ENCODE measurements around the gene GRID1. TPM values are rescaled to one million over a fixed set of nuclear protein-coding genes. Genes with fewer than 3 reads are reported as not detected.
"Not testable (repeated sequence)": the region's sequence is repeated elsewhere in the genome, so short reads cannot be mapped to it uniquely, and the experiment has no call there.

GRID1 gene
- total RNA-seq, 1 donor from 2014 or later: 0.20 TPM

DNA sequence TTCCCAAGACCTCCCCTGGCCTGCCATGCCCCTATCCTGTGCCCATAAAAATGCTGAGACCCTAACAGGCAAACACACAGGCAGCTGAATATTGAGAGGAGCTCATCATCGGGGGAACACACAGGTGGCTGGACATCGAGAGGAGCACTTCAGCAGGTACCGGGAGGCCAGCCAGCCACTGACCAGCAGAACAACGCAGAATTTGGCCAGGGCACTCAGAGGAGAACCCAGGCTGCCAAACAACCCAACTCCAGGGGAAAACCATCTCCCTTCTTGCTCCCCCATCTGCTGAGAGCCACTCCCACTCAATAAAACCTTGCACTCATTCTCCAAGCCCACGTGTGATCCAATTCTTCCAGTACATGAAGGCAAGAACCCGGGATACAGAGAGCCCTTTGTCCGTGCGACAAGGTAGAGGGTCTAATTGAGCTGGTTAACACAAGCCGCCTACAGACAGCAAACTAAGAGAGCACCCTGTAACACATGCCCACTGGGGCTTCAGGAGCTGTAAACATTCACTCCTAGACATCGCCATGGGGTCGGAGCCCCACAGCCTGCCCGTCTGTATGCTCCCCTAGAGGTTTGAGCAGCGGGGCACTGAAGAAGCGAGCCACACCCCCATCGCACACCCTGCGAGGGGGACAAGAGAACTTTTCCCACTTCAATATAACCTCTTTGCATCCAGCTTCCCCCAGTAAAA, 258.8 kb downstream of the GRID1 start:
- DNase-seq (ENCODE audit: low read depth): not testable (repeated sequence)

GRCh38 chr10:86107131-86107530, 259.5 kb downstream of the GRID1 start:
- DNase-seq (ENCODE audit: low read depth): no peak

GRCh38 chr10:86106616-86107015, 260.0 kb downstream of the GRID1 start:
- DNase-seq (ENCODE audit: low read depth): no peak

DNA sequence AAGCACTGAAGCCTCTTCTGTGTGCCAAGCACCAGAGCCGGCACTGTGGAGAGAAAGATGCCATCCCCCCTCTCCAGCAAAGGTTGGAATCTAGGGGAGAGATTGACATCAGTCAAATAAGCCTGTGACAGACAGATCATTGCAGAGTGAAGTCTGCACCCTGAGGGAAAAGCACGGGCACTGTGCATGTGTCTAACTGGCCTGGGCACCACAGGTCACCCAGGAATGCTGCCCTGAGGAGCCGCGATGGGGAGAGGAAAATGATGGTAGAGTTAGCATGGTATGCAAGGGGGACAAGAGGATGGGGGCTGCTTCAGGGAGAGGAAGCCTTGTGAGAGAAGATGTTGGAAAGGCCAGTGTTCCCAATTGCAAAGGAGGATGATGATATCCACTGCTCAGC, 261.0 kb downstream of the GRID1 start:
- DNase-seq (ENCODE audit: low read depth): no peak

DNA sequence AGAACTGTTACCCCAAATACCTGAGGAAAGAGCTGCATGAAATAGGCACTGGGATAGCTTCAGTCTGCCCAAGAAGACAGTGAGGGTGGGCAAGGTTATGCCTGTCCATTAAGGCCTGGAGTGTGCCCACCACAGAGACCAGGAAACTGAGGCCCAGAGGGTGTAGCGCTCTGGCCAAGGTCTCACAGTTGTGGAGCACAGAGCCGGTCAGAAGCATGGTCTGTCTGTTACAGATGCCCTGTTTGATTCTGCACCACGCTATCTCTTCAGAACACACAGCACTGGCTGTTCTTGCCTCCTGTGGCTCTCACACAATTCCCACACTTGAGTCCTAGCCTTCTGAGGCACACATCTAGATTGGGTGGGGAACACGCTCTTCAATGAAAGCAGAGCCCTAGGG, 261.4 kb downstream of the GRID1 start:
- DNase-seq (ENCODE audit: low read depth): no peak

- DNase-seq (ENCODE audit: low read depth): no peak
Observed at GRCh38 chr10:86104611-86105145, 261.9 kb downstream of the GRID1 start.

DNA sequence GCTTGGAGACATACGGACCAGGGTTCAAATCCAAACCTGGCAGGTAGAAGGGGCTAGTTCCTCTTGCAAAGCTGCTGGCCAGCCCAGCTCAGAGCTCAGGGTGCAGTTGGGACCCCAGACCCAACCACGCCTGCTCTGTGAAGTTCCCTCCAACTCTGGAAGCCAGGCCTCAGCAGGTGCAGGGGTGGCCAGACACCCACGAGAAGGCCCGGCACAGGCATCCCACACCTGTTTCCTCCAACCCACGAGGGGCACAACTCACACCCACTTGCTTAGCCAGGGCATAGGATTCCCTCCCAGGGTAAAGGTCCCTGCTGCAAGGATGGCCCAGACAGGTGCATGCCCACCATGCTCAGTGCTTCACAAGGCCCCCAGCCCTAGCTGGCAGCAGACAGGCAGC, 262.4 kb downstream of the GRID1 start:
- DNase-seq (ENCODE audit: low read depth): no peak

DNA sequence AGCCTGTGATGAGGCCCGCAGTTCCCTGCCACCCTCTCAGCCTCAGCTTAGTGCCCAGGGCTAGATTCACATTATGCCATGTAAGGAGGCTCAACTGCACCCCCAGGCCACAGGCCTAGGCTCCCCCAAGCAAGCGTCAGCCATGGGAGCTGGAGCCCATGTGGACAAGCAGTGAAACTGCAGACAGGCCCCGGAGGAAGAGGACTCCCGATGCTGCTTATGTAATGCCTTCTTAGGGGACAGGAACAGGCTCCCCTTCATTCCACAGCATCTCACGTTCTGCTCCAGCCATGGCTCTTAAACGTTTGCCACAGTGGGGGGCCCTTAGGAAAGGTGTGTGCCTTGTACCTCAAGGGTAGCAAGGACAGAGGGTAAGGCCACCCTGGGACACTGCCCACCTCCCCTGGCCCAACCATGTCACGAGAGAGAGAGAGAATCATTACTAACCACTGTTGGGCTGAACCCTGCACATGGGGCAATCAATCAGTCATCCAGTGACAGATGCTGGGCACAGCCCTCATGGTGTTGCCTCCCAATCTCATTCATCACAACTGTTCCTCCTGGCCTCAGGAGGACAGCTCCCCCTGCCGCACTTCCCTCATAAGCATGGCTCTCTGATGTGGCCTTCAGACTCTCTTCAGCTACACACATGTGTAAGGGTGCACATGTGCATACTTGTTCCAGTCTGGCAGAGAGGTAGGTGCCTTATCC, 263.0 kb downstream of the GRID1 start:
- DNase-seq (ENCODE audit: low read depth): no peak

- no peak for DNase-seq (ENCODE audit: low read depth)
Observed at GRCh38 chr10:86102451-86102850, 264.1 kb downstream of the GRID1 start.

DNA sequence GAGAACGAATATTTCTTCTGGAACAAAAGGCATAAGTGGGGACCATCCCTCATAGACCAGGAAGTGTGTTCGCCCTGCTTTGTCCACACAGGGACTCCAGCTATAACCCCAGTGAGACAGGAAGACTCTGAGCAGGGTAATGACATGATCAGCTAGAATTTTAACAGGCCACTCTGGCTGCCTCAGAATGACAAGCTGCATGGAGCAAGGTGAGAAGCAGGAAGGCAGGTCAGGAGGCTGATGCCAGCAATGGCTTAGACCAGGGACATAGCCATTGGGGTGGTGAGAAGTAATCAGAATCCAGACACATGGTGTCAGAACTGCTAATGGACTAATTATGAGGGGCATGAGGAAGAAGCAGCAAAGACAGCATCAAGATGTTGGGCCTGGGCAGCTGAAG, 264.6 kb downstream of the GRID1 start:
- DNase-seq (ENCODE audit: low read depth): no peak

- DNase-seq (ENCODE audit: low read depth): peak; percentile 34
Observed at GRCh38 chr10:86100581-86101061, 266.0 kb downstream of the GRID1 start.

GRCh38 chr10:86099542-86100334, 266.9 kb downstream of the GRID1 start:
- DNase-seq (ENCODE audit: low read depth): no peak

DNA sequence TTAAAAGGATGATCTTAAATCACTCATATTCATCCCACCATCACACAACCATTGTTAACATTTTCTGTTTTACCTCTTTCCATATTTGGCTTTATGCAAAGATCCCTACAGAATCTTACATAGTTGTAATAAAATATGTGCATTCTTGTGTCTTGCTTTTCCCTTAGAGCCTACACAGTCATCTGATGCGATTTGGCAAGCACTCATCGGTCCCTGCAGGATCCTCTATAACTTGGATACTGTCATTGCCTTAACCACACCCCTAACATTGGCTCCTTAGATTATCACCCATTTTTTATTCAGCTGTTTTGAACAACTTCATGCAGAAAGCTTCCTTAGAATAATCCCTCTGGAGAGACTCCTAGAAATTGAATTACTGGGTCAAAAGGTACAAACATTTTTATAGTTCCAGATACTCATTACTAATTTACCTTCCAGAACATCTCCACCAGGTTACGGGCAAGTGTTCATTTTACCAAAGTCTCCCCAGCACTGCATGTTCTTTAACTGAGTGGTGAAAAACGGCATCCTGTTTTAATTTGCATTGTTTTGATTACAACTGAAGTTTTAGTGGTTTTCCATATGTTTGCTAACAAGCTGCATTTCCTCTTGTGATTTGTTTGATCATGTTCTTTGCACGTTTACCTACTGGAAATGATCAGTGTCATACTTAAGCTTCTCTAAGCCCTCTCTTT, 268.3 kb downstream of the GRID1 start:
- no peak for DNase-seq (ENCODE audit: low read depth)

GRCh38 chr10:86095061-86095460, 271.5 kb downstream of the GRID1 start:
- DNase-seq (ENCODE audit: low read depth): not testable (repeated sequence)

DNA sequence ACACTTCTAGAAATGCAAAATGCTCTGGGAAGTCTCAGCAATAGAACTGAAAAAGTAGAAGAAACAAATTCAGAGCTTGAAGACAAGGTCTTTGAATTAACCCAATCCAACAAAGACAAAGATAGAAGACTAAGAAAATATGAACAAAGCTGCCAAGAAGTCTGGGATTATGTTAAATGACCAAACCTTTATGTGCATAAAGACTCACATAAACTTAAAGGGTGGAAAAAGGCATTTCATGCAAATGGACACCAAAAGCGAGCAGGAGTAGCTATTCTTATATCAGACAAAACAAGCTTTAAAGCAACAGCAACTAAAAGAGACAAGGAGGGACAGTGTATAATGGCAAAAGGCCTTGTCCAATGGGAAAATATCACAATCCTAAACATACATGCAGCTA, 274.3 kb downstream of the GRID1 start:
- not testable (repeated sequence) for DNase-seq (ENCODE audit: low read depth)

- DNase-seq (ENCODE audit: low read depth): no peak
Observed at GRCh38 chr10:86091216-86091615, 275.4 kb downstream of the GRID1 start.

GRCh38 chr10:86090807-86091206, 275.8 kb downstream of the GRID1 start:
- no peak for DNase-seq (ENCODE audit: low read depth)

- DNase-seq (ENCODE audit: low read depth): no peak
Observed at GRCh38 chr10:86087716-86088115, 278.9 kb downstream of the GRID1 start.

DNA sequence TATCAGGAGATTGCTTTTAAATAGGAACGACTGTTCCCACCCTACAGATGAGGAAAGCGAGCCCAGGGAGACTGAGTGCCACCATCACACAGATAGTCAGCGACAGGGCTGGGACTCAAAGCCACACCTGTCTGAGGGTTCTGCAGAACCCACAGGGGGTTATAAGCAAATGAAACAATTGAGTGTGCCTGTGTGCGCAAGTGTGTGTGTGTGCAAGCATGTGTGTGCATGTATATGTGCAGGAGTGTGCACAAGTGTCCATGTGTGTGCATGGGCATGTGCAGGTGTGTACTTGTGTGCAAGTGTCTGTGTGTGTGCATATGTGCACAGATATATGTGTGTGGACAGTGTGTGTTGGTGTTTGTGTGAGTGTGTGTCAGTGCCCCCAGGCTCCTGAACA, 280.2 kb downstream of the GRID1 start:
- no peak for DNase-seq (ENCODE audit: low read depth)

- no peak for DNase-seq (ENCODE audit: low read depth)
Observed at GRCh38 chr10:86085686-86086085, 280.9 kb downstream of the GRID1 start.

- no peak for DNase-seq (ENCODE audit: low read depth)
Observed at GRCh38 chr10:86085136-86085535, 281.5 kb downstream of the GRID1 start.

GRCh38 chr10:86084585-86084984, 282.0 kb downstream of the GRID1 start:
- no peak for DNase-seq (ENCODE audit: low read depth)
